Measurements from ENCODE around the gene NECAP2.
"Not testable (repeated sequence)": the region's sequence is repeated elsewhere in the genome, so short reads cannot be mapped to it uniquely, and the experiment has no call there.

NECAP2 gene

DNA sequence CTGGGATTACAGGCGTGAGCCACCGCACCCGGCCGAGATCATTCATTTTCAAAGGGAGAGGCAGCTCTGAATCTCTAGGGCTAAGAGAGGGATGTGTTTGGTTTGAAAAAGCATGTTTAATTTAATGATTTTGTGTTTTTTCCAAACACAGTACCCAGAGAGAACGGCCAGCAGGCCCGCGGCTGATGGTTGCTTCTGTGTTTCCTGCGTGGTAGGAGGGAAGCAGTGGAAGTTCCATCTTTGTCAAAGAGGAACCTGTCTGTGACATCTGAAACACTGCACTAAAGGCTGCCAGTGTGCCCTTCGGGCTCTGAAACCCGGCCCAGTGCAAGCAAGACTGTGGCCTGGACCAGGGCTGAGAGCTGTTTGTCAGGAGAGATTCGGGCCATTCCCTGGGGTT is 59.9 kb downstream of the NECAP2 start:
- not testable (repeated sequence) for DNase-seq

DNA sequence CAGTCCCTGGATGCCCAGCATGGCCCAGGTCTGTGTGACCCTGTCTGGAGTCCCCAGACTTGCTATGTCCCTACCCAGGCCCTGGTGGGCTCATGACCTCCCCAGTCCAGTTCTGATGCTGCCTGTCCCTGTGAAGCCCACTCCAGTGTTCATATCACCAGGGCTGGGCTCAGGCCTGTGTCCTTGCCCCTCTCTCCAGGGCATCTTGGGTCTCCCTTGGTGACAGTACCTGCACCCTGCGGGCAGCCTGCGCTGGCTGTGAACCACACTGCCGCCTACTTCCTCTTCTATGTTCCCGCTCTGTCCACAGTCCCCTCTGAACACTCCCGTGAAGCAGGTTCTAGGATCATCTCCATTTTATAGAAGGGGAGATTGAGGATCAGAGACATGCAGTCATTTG is 60.5 kb downstream of the NECAP2 start:
- not testable (repeated sequence) for DNase-seq

DNA sequence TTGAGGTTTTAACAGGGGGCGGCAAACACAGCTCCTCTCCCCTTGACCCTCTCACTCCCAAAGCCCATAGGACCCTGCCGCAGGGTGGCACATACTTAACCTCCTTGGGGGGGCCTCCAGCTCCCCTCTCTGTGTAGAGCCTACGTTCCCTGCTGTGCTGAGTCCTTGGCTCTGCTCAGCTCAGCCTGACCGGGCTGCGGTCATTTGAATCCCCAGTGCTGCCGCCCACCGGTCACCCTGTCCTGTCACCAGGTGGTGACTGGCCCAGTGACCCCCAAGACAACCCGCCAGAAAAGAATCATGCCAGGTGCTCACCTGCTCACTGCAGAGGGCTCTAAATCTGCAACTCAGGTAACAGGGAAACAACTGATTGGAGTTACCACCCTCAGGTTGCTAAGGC is 60.9 kb downstream of the NECAP2 start:
- DNase-seq = not testable (repeated sequence)

DNA sequence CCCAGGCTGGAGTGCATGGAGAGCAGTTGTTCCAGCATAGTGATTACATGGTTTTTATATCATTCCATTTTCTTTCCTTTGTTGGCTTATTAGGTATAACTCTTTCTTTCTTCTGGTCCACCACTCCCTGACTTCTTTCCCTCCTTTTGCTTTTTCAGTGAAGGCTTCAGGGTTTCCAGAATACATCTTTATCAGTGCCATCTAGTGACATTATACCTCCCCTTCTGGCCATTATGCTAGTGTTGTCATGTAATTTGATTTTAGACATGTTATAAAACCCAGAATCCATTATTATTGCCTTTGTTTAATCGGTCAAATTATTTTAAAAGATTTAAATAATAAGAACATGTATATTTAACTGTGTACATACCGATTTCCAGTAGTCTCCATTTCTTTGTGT is 63.0 kb downstream of the NECAP2 start:
- no peak for DNase-seq

DNA sequence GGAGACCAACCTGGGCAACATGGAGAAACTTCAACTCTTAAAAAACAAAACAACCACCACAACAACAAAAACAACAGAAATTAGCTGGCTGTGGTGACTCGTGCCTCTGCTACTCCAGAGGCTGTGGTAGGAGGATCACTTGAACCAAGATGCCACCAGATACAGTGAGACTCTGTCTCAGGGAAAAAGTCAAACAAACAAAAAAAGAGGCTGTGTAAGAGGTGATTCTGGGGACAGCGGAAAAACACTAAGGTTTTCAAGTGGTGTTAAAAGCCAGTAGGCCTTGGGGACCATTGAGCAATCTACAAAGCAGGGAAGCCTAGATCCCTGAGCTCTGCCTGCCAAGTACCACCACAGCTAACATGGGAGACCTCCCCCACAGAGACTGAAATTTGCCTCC is 65.3 kb downstream of the NECAP2 start:
- not testable (repeated sequence) for DNase-seq

DNA sequence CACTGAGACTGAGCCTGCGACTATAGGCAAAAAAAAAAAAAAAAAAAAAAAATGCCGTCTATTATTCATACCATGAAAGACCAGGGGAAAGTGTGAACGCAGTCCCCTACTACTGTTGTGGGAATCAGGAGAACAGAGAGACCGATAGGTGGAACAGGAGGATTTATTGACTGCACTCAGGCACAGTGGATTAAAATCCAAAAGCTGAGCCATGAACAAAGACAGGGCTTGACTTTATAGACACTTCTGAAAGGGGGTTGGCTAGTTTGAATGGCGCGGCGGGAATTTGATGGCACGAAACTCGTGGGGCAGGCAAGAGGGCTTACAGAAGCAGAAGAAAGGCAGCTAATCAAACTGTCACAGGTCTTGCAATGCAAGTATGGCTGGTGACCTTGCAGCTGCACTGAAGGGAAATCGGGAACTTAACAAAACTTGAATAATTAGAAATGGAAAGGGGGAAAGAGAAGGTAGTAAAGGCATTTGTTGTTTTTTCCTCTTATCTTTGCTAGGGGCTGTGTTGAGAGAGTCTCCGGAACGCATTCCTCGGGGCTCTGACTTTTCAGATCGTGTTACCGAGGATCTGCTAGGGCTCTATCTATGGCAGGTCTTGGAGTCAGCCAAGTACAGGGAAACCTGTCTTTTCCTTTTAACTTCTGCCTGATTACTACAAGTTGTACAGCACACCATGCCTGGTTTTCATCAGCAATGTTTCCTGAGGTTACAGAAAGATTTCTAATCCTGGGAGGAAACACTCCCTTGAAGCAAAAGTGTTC is 66.0 kb downstream of the NECAP2 start:
- DNase-seq = not testable (repeated sequence)

DNA sequence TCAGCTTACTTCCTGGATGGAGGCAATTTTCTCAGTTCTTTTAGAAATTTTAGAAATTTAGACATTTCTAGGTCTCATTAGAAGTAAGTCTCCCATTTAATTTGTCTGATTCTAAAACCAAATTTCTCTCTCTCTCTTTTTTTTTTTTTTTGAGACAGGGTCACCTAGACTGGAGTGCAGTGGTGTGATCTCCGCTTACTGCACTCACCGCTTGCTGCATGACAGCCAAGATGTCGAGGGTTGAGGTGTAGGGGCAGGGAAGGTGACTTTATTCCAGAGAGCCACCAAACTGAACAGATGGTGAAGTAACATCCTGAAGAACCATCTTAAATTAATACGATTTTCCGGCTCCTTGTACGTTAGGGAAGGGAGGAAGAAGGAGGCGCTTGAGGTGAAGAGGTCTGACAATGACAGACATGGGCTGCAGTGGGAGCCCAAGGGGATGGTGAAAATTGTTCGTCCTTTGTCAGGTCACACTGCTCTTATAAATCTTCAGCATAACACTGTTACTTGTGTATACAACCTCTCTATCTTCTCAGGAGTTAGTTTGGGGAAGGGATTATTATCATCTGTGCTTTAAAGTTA is 68.4 kb downstream of the NECAP2 start:
- DNase-seq = not testable (repeated sequence)
